ENCODE results near the gene SLC37A2. TPM values are rescaled to one million over a fixed set of nuclear protein-coding genes. Genes with fewer than 3 reads are reported as not detected.

SLC37A2 gene
- total RNA-seq, 1 experiment from 2014 or later, result 5.1 TPM

GRCh38 chr11:125084761-125085231 is 21.7 kb downstream of the SLC37A2 start:
- POLR2A ChIA-PET, result no interaction called here
- Histone ChIP-seq H3K36me3 (ENCODE audit: control insufficient read depth in 1 of 2, insufficient read depth in 2 of 2, low read length in 2 of 2) (no peaks in the 10 kb centered on the region), H3K27me3 (ENCODE audit: insufficient read depth, low read length) (no peaks in the 10 kb centered on the region), H3K4me3 (replicated peaks in 1 of 2; ENCODE audit: low read depth in 1 of 2, low read length in 2 of 2) (no peak overlapping the region), H3K9ac (ENCODE audit: low read length) (no peak overlapping the region), H3K4me1 (ENCODE audit: control insufficient read depth in 1 of 2, insufficient read depth in 2 of 2, low read length in 2 of 2) (peaks cover 14 to 66% of the 10 kb centered on the region in 2 experiments; a peak in 3 of 4 replicates), H3K27ac (ENCODE audit: low read depth, low read length) (no peak overlapping the region), H4K20me1 (ENCODE audit: insufficient read depth) (no peaks in the 10 kb centered on the region), H2AFZ (ENCODE audit: low read depth, low read length, poor library complexity, severe bottlenecking) (no peak overlapping the region), H3K9me3 (ENCODE audit: control insufficient read depth in 1 of 2, insufficient read depth in 1 of 2, low read depth in 1 of 2, low read length in 2 of 2) (no peaks in the 10 kb centered on the region), H3K9me2 (ENCODE audit: insufficient read depth) (no peaks in the 10 kb centered on the region), H3K79me2 (ENCODE audit: insufficient read depth, low read length) (no peaks in the 10 kb centered on the region), H3K4me2 (ENCODE audit: low read length) (no peak overlapping the region)
- ATAC-seq (no peak), DNase-seq (ENCODE audit: low read depth, low spot score) (no peak)
- no peak for TF ChIP-seq SRF (IDR thresholded peaks at IDR 0.05; ENCODE audit: low read depth)
- TF ChIP-seq POLR2AphosphoS5 (IDR thresholded peaks at IDR 0.05; ENCODE audit: low read depth, low read length), result no peak
- no peak for TF ChIP-seq CTCF (IDR thresholded peaks at IDR 0.05 in 2 of 3, conservative IDR thresholded peaks at IDR 0.05 in 1 of 3; ENCODE audit: borderline replicate concordance in 1 of 3, insufficient read depth in 1 of 3, low read depth in 2 of 3, low read length in 2 of 3)
- no peak for TF ChIP-seq MAX (IDR thresholded peaks at IDR 0.05)
- CTCF ChIA-PET, result no interaction called here
- intact Hi-C loops (cut with micrococcal nuclease), result no loop called here
- BruUV-seq (replicated peaks), result no TSS peak
- RAD21 ChIA-PET (ENCODE audit: low non-redundant PET in 1 of 2, low total read pairs in 2 of 2, uncharacterized antibody in 2 of 2, unreplicated experiment in 2 of 2), result no interaction called here

GRCh38 chr11:125085301-125086081 is 22.4 kb downstream of the SLC37A2 start:
- CTCF ChIA-PET, result no interaction called here
- H3K9ac ChIP-seq (ENCODE audit: low read length), result no peak overlapping the region
- H3K9me2 ChIP-seq (ENCODE audit: insufficient read depth), result no peaks in the 10 kb centered on the region
- DNase-seq (ENCODE audit: low read depth, low spot score) (no peak), ATAC-seq (no peak)
- H3K27me3 ChIP-seq (ENCODE audit: insufficient read depth, low read length), result no peaks in the 10 kb centered on the region
- H3K36me3 ChIP-seq (ENCODE audit: control insufficient read depth in 1 of 2, insufficient read depth in 2 of 2, low read length in 2 of 2), result no peaks in the 10 kb centered on the region
- POLR2A ChIA-PET, result no interaction called here
- intact Hi-C loops (cut with micrococcal nuclease), result no loop called here
- RAD21 ChIA-PET (ENCODE audit: low non-redundant PET in 1 of 2, low total read pairs in 2 of 2, uncharacterized antibody in 2 of 2, unreplicated experiment in 2 of 2), result no interaction called here
- no peak overlapping the region for H3K4me2 ChIP-seq (ENCODE audit: low read length)
- no peaks in the 10 kb centered on the region for H3K79me2 ChIP-seq (ENCODE audit: insufficient read depth, low read length)
- BruUV-seq (replicated peaks), result no TSS peak
- no peaks in the 10 kb centered on the region for H4K20me1 ChIP-seq (ENCODE audit: insufficient read depth)
- no peaks in the 10 kb centered on the region for H3K9me3 ChIP-seq (ENCODE audit: control insufficient read depth in 1 of 2, insufficient read depth in 1 of 2, low read depth in 1 of 2, low read length in 2 of 2)
- H3K4me1 ChIP-seq (ENCODE audit: control insufficient read depth in 1 of 2, insufficient read depth in 2 of 2, low read length in 2 of 2), result peaks cover 14 to 60% of the 10 kb centered on the region in 2 experiments; a peak in 3 of 4 replicates
- no peak overlapping the region for H3K27ac ChIP-seq (ENCODE audit: low read depth, low read length)
- H3K4me3 ChIP-seq (replicated peaks in 1 of 2; ENCODE audit: low read depth in 1 of 2, low read length in 2 of 2), result no peak overlapping the region
- H2AFZ ChIP-seq (ENCODE audit: low read depth, low read length, poor library complexity, severe bottlenecking), result no peak overlapping the region
- TF ChIP-seq POLR2AphosphoS5 (IDR thresholded peaks at IDR 0.05; ENCODE audit: low read depth, low read length), result no peak
- TF ChIP-seq JUND (IDR thresholded peaks at IDR 0.05), result no peak
- no peak for TF ChIP-seq ZFX (IDR thresholded peaks at IDR 0.05)
- no peak for TF ChIP-seq REST (IDR thresholded peaks at IDR 0.05; ENCODE audit: low read depth)
- no peak for TF ChIP-seq CTCF (IDR thresholded peaks at IDR 0.05 in 2 of 3, conservative IDR thresholded peaks at IDR 0.05 in 1 of 3; ENCODE audit: borderline replicate concordance in 1 of 3, insufficient read depth in 1 of 3, low read depth in 2 of 3, low read length in 2 of 3)
- no peak for TF ChIP-seq EZH2 (IDR thresholded peaks at IDR 0.05)
- TF ChIP-seq ELF1 (IDR thresholded peaks at IDR 0.05; ENCODE audit: borderline replicate concordance, low read depth), result no peak
- no peak for TF ChIP-seq TCF7L2 (IDR thresholded peaks at IDR 0.05; ENCODE audit: borderline replicate concordance, extremely low read depth, insufficient read depth, insufficient read length)

Data from HCT116 (cell line).